Stimulated activated CD4-positive, alpha-beta T cell treated with anti-CD3 and anti-CD28 coated beads, Interleukin-15, amount 100 ng/mL, for 24 hours (primary cell): Measurements from ENCODE around the gene UBE2J1.
"Not testable (repeated sequence)": the region's sequence is repeated elsewhere in the genome, so short reads cannot be mapped to it uniquely, and the experiment has no call there.

Source experiments
- DNase-seq: peaks from one replicate; pipeline ENCODE4 v3.0.0-alpha.2; 2020

UBE2J1 gene, protein sequence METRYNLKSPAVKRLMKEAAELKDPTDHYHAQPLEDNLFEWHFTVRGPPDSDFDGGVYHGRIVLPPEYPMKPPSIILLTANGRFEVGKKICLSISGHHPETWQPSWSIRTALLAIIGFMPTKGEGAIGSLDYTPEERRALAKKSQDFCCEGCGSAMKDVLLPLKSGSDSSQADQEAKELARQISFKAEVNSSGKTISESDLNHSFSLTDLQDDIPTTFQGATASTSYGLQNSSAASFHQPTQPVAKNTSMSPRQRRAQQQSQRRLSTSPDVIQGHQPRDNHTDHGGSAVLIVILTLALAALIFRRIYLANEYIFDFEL

DNA sequence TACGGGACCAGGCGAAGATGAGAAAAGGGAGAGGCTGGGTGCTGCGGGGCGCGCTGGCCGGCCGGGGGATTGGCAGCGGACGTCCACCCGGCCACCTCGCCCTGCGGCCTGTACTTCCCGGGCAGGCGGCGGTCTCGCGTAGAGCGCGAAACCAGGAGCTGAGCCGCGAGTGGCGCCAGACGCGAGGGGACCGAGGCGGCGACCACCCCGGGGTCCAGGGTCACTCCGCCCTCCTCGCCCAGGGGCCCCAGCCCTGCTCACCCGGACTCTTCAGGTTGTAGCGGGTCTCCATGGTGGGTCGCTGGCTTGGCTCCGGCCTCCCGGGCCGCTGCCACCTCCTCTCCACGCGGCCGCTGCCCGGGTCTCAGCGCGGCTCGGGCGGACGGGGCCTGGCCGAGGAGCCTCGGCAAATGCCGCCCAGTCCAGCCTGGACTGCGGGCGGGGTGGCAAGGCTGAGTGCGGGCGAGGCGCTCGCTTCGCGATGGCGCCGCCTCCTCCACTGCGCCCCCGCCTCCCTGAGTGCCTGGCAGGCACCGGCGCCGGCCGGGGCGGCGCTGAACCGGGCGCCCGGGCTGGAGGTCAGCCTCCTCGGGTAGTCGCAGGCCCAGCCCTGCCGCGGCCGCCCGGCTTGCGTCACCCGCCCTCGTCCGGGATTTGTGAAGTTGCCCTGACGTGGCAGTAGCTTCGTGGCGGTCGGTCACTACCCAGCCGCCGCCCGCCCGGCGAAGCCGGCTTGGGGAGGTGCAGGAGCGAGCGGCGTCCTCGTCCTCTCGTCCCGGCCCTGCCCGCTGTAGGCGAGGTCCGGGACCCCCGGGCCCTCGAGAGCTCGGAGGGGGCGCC is at the start of gene UBE2J1:
TSS of gene UBE2J1 (minus strand) at position 445 of the 840 bp plus-strand sequence. CDS start at position 292, 153 bp downstream.
- DNase-seq: peak; percentile 85

DNA sequence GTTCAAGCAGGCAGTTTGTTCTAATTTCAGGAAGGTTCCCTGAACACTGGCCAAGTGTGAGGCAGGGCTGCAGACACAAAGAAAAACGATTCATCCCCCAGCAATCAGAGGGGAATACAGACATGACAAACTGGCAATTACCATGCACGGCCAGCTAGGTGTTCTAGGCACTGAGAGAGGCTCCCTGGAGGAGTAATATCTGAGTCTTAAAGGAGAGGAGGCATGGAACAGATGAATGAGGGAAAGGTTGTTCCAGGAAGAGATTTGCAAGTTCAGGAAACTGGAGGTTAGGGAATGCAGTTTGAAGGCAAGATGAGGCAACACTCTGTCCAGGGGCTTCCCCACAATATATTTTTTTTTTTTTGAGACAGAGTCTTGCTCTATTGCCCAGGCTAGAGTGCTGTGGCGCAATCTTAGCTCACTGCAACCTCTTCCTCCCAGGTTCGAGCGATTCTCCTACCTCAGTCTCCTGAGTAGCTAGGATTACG is 48.4 kb upstream of the UBE2J1 start:
- no peak for DNase-seq

DNA sequence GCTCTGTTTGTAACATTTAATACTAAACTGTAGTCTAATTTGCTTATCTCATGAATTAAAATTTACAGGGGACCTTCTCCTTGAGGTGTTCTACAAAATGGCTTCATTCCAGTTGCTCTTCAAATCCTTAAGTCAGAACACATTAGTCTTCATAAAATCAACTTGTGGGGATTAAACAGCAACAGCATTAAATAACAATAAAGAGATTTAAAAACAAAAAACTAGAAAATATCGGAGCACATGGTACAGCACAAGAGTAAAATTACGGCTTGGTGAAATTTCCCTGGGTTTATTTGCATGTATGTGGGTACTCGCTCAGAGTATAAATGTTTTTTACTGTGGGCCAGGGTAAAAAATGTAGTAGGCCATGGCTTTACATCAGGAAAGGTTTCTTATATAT is 47.5 kb upstream of the UBE2J1 start:
- no peak for DNase-seq

DNA sequence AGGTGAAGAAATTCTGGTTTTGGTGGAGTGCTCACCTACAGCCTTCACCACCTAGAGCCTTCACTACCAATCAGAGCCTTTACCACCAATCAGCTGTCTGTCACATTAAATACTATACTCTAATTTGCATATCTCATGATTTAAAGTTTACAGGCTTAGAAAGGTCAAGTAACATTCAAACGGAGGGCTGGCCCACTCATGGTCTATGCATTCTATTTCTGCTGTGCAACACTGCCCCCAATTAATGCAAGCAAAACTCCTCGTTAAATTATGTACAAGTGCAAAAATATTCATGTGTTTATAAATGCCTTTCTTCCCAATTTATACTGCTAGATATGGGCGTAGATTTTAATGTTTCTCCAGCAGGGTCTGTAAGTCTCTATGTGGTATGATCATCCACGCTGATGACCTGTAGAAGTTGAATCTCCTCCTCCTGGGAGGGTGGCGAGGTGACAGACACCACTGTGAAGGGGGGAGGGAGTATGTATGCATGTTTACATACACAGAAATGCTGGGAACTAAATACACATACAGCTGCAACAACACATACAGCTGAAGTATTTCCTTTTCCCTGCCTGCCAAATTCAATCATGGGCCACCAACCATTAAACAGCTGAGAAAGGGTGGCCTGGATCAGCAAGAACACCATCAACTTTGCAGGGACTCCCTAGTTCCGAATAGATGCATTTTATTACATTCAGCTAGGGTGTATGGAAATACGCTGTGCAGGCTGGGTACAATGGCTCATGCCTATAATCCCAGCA is 46.4 kb upstream of the UBE2J1 start:
- no peak for DNase-seq

DNA sequence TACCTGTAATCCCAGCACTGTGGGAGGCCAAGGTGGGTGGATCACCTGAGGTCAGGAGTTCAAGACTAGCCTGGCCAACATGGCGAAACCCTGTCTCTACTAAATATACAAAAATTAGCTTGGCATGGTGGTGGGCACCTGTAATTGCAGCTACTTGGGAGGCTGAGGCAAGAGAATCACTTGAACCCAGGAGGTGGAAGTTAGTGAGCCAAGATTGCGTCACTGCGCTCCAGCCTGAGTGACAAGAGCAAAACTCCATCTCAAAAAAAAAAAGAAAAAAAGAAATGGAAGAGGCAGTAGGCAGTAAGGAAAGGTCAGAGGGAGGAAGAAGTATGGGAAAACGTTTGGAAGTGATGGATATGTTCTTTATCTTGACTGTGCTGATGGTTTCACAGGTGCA is 45.4 kb upstream of the UBE2J1 start:
- DNase-seq: not testable (repeated sequence)

DNA sequence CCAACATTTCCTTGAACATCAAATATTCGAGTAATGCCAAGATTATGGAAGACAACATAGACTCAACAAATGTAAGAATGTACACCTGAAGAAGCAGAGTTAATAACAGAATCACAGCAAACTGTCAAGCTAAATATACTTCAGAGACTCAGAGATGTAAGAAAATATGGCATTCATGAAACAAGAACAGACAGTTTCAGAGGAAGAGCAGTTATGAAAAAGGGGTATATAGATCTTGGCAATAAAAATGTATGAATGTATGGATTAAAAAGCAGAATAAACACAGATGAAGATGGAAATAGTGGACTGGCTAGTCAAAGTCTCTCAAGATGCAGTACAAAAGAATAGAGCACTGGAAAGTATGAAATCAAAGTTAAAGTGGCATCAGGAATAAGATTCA is 41.1 kb upstream of the UBE2J1 start:
- no peak for DNase-seq

DNA sequence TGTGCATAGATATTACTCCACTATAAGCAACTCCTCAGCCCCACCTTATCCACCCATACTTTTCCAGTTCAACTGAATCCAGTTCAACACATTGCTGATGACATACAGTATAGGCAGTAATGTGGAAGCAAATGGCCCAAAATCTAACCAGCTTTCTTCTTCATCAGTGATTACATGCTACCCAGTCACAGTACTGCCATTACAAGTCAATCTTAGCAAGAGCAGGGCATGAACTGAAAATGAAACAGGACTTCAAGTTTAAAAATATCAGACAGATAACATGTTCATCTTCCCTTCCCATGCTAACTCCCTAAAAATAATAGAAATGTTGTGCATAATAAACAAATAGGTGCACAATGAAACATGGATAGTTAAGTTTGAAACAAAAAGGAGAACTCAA is 40.3 kb upstream of the UBE2J1 start:
- DNase-seq: no peak

DNA sequence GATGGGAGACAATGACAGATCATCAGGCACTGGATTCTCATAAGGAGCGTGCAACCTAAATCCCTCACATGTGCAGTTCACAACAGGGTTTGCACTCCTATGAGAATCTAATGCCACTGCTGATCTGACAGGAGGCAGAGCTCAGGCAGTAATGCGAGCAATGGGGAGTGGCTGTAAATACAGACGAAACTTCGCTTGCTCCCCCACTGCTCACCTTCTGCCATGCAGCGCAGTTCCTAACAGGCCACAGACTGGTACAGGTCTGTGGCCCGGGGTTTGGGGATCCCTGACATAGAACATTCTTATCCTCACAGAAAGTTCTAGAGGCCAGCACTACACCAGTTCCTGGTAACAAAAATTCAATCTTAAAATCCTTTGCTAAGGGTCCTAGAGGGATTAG is 36.3 kb upstream of the UBE2J1 start:
- DNase-seq: no peak

DNA sequence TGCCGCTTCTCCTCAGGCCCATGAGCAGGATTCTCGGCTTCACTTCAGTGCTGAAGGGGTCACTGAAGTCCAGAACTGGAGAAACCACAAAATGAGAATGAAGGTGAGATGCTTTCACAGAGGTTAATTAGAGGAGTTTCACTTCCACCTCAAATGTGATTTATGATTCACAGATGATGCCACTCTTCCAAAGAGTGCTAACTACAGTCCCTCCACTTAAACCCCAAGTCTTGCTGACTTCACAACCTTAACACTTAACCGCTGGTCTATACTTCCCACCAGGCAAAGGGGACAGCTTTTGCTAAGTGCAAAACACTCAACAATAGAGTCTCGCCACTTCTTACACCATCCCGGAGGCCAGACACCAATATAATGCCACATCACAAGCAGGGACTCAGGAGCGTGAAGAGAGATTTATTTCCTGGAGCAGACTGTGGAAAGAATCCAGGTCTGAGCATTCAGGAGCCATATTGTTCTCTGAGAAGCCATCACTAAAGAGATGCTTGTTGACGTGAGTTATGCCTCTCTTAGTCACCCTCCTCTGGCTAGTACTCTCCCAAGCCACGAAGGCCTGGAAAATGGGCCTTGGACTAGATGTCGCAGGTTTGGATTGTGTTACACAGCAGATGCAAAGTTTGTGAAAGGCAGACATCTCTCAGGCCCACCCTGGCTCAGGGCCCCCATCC is 35.1 kb upstream of the UBE2J1 start:
- no peak for DNase-seq

DNA sequence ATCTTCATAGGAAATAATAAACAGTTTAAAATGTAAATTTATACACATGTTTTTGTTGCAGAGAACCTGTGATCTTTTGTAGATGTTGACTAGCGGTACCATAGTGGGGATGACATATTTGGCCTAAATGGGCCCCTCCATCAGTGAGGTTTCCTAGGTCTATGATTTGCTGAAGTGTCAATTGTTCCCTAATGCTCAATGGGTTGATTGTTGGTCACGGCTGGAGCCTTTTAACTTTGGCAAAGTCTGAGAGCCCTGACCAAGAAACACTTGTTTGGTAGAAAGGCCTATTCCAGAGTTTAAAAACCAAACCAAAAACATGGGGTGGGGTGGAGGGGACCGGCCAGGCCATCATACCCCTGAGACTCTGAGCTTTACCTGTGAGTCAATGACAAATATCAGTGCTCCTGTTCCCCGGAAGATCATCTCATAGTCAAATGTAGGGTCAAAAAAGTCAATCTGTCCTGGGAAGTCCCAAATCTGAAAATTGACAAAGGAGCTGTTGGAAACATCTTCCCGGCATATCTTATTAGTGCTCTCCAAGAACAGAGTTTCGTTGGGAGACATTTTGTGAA is 34.5 kb upstream of the UBE2J1 start:
- DNase-seq: no peak

DNA sequence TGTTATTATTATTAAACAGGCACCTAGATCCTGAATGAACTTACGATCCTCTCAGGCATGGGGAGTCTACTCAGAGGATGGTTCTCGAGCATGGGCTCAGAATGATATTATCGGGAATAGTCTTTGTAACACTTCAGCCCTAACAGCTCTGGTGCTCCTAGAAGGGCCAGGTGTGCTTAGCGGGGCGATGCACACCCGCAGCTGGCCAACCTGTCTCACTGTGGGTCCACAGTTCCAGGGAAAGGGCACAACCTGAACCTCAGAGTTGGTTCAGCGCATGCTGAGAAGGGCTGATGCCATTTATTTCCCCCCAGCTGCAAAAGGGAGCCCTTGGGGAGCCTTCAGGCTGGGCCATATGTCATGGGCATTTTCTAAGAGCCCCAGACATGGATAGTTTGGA is 33.3 kb upstream of the UBE2J1 start:
- DNase-seq: no peak

DNA sequence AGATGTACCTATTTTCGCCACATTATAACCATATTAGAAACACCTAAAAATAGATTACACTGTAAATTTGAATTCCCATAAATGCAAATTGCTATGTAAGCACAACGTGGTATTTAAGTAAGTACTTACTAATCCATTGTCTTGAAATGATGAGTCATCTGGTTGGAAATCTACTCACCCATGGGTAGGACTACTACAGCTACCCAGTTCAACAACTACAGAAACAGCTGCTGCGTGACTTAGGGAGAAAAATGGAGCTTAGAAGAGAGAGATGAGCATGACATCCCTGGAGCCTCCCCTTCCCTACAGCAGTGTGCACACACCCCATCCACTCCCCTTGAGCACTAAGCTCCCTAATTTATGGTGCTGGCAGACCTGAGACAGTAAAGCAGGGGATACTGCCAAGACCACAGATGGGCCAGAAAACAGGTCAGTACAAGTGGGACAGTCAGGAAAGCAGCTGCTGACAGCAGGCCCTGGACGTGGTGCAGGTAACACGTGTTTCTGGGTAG is 32.7 kb upstream of the UBE2J1 start:
- no peak for DNase-seq

DNA sequence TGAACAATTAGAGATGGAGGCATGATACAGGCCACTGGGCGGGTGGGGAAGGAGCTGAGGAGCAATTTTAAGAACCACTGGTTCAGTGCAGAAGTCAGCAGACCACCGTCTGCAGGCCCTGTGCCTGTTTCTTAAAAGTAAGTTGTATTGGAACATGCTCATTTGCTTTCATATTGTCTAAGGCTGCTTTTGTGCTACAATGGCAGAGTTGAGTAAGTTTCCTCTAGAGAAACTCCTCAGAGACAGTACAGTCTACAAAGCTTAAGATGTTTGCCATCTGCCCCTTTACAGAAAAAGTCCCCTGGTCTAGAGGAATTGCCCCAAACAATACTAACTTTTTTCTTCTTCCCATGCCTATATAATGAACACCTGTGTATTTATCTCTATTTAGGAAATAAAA is 28.5 kb upstream of the UBE2J1 start:
- no peak for DNase-seq

DNA sequence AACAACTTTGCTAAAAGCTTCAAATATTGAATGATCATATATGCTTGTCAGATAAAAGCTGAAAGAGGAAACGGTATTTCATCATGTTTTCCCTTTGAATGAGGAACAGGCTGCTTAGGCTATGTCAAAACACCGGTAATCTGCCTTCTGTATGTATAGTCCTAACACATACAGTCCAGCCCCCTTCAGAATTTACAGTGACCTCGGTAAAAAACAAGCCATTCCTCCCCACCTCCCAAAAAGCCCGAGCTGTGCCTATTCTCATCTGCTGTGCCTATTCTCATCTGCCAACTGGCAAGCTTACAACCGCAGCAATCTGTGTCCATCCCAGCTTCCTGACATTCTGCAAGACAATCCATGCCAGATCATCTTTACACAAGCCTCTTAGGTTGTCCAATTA is 26.8 kb upstream of the UBE2J1 start:
- no peak for DNase-seq

DNA sequence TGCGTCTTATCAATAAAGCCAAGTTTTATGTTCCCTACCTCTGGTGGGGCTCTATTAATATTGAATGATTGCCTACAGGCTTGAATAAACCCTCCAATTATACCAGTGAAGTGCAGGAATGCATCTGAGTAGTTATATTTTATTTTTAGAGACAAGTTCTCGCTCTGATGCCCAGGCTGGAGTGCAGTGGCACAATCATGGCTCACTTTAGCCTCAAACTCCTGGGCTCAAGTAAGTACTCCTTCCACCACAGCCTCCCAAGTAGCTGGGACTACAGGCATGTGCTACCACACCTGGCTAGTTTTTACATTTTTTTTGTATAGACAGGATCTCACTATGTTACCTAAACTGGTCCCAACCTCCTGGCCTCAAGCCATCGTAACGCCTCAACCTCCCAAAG is 26.1 kb upstream of the UBE2J1 start:
- DNase-seq: no peak

DNA sequence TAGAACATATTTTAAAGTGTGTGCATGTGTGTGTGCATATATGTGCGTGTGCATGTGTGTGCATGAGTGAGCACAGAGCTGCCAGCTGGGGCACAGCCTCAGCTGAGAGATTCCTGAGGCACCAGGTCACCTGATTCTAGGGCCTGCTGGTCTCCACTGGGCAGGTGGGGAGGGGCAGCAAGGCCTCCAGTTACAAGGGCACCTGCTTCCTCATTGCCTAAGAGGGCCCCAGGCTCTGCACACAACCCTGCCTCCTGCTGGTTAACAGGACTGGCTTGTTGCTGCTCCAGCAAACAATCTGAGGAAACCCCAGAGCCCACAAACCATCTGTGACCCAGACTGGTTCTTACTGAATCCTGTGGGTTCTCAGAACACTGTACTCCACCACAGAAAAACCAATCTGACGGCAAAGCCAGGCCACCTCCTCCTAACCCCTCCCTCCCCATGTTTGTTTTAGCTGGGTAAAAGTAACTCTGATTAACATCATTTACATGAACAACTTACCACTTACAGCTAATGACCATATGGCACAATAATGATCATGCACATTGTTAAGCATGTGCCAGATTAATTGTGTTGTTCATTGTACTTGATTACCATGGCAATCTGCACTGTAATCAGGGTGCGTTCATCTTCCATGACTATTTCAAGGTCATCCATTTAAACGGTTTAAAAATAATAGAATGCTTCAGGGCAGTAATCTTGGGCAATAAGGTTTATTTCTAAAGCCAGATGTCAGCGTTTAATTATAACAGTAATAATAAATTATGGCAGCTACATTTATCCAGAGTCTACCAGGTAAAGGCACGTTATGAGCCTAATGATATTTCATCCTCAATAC is 23.1 kb upstream of the UBE2J1 start:
- peak; percentile 52 for DNase-seq

DNA sequence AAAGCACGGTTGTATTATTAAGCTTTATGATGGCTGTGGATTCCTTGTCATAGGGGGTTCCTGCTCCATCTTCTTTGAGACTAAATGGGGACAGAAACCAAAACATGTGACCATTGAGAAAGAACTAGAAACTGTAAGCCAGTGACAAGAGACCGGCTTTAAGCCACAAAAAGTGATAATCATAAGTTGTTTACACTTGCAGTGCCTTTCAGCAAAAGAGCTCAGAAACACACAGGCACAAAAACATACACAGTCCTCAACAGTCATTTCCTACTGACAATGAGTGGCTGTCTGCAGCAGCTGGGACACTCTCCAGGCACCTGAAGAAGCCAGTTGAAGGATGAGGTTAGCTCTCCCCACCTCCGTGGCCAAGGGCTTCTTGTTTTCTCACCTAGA is 20.0 kb upstream of the UBE2J1 start:
- no peak for DNase-seq

DNA sequence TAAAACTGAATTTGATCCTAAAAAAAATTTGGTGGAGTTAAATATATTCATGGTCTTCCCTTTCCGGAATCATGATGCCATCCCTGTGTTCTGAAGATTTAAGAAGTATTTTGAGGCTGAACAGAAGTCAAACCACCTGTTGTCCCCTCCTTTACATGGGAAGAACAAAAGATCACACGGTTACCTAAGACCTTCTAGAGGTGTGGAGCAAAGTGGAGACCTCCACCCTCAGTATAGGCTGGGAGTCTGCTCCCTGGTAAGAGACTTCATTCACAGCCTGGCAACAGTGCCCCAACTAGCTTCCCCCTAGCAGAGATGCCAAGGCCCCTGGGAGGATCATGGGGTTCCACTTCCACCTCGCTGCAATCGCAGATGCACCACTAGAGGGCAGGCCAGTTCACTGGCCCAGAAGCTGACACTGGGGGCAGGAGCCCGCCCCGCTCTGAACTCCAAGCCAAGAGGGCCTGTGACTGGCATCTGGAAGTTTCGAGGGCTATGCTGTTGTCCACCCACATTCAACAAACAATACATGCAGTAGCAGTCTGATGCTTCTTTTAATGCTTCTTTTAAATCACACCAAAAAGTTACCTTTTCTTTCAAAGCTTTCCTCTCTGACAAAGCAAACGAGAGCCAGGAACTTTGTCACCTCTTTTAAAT is 19.5 kb upstream of the UBE2J1 start:
- DNase-seq: peak; percentile 84

DNA sequence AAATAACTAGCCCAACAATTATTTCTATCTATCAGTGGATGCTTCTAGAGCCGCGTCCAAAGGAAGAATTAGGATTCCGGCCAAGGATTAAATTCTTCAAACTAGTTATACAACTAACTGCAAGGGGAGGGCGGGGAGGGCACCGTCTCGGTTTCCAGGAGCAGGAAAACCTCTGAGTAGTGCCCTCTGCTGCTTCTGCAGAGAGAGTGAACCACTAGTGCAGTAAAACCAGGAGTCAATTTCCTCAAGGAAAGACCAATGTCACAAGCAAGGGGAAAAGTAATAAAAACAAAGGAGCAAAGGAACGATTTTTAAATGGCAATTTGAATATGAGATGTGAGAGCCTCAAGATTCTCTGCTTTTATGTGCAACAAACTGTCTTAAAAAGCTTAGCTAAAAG is 16.5 kb upstream of the UBE2J1 start:
- DNase-seq: no peak

DNA sequence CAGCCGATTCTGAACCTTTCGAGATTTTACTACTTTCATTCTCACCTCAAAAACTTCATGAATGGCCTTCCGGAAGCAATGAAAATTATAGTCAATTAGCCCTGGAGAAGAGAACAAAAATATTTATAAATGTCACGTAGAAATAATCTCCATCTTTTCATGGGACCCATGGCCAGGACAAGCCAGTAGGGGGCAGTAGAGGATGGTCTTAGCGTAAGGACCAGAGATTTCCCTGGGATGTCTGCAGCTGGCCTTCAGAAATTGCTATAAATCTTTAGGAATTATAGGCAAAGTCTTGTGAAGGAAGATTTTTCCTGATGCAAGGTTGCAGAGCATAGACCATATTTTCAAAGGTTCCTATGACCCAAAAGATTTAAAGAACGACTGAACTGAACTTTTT is 15.6 kb upstream of the UBE2J1 start:
- peak; percentile 78 for DNase-seq

DNA sequence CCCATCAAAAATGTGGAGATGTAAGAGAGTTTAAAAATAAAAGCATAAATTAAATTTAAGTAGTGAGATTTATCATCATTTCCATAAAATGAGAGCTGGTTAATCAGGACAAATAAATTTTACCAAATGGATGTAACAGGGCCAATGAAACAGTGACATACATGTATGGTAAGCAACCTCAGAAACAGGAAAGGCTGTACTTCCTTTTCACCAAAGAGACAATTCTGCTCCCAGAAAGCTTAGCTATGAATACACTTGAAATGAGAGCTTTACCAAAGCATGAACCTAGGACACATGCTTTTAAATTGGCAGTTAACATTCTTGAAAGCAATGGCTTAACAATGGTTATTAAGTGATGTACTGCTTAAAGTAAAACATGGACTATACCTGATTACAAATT is 12.1 kb upstream of the UBE2J1 start:
- no peak for DNase-seq
